NCI-H1436 treated with DMSO at 0.1 percent for 48 hours (cell line): ENCODE measurements around the gene RHOD.

Source experiments
- DNase-seq: peaks from one replicate; lab custom pipeline; 2025; lab: John Stamatoyannopoulos, UW

The RHOD gene, protein sequence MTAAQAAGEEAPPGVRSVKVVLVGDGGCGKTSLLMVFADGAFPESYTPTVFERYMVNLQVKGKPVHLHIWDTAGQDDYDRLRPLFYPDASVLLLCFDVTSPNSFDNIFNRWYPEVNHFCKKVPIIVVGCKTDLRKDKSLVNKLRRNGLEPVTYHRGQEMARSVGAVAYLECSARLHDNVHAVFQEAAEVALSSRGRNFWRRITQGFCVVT

DNA sequence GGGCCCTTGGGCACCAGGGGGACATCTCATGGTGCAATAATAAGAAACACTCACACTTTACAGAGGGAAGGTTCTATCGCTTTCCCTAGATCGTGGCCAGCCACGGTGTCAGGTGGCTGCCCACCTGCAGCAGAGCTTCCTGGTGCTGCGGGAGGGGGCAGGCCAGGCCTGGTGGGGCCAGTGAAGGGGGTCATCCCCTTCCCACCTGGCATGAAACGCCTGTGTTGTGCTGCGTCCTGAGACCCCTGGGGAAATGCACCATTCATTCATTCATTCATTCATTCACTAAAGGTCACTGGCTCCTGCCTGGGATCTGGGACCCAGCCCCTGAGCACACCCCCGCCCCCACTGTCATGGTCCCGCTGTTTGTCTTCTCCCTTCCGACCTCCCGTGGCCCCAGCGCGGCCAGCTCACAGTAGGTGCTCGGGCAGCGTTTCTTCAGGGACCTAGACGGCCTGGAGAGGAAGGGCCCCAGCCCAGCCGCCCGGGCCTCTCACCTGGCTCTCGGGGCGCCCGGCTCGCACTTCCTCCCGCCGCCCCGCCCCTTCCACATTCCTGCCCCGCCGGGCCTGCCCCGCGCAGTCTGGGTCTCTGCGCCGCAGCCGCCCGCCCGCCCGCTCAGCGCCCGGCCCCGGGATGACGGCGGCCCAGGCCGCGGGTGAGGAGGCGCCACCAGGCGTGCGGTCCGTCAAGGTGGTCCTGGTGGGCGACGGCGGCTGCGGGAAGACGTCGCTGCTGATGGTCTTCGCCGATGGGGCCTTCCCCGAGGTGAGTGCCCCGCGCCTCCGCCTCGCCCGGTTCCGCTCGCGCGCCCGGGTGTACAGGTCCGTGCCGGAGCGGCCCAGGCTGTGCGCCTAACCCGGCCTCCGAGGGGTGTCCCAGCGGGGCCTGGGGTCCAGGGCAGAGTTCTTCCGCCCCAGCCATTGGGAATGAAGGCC, at the start of gene RHOD:
Gene RHOD, plus strand, starts transcription at position 581 of the 938 bp plus-strand sequence. Its CDS starts 56 bp downstream, at position 637.
- DNase-seq: no peak

GRCh38 chr11:67007126-67007525, 49.5 kb upstream of the RHOD start:
- no peak for DNase-seq

GRCh38 chr11:67010296-67010905, 46.2 kb upstream of the RHOD start:
- no peak for DNase-seq

- DNase-seq: no peak
Observed at GRCh38 chr11:67013511-67014045, 43.1 kb upstream of the RHOD start.

- DNase-seq: no peak
Observed at GRCh38 chr11:67014343-67014742, 42.3 kb upstream of the RHOD start.

GRCh38 chr11:67015048-67015447, 41.6 kb upstream of the RHOD start:
- DNase-seq: no peak

GRCh38 chr11:67016550-67016949, 40.1 kb upstream of the RHOD start:
- no peak for DNase-seq

DNA sequence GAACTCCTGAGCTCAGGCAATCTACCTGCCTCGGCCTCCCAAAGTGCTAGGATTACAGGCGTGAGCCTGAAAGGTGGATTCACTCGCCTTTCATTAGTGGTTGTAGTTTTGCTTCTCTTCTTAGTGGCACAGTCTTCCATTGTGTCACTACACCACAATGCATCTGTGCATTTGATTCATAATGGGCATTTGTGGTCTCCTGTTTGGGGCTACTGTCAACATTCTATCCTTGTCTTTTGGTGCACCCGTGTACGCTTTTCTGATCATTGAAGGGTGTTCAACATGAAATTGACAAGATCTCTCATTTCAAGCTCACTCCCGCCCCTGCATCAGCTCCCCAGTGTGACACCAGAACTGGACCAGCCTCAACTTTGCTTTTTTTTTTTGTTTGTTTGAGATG, 35.7 kb upstream of the RHOD start:
- no peak for DNase-seq

DNA sequence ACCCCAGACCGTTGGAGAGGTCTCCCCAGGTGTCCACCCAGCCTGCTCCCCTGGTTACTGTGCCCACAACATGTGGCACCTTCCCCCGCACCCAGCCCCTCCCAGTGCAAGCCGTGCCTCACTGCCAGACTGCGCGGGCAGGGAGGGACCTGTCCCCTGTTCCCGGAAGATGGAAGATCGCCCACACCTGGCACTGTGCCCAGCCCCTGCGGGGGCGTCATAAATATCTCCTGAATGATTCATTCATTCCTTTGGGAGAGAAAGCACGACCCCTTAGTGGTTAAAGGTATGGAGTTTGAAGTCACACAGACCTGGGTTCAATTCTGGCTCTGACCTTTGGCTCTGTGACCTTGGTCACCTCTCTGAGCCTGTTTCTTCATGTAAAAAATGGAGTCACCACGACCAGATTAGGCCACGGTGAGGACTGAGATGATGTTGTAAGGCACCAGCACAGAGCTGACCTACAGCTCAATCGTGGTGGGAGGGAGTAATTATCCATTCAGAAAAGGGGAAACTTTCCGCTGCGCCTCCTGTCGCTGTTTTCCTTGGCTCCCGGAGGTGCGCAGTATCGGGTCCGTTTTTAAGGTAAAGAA, 34.2 kb upstream of the RHOD start:
- DNase-seq: no peak

DNA sequence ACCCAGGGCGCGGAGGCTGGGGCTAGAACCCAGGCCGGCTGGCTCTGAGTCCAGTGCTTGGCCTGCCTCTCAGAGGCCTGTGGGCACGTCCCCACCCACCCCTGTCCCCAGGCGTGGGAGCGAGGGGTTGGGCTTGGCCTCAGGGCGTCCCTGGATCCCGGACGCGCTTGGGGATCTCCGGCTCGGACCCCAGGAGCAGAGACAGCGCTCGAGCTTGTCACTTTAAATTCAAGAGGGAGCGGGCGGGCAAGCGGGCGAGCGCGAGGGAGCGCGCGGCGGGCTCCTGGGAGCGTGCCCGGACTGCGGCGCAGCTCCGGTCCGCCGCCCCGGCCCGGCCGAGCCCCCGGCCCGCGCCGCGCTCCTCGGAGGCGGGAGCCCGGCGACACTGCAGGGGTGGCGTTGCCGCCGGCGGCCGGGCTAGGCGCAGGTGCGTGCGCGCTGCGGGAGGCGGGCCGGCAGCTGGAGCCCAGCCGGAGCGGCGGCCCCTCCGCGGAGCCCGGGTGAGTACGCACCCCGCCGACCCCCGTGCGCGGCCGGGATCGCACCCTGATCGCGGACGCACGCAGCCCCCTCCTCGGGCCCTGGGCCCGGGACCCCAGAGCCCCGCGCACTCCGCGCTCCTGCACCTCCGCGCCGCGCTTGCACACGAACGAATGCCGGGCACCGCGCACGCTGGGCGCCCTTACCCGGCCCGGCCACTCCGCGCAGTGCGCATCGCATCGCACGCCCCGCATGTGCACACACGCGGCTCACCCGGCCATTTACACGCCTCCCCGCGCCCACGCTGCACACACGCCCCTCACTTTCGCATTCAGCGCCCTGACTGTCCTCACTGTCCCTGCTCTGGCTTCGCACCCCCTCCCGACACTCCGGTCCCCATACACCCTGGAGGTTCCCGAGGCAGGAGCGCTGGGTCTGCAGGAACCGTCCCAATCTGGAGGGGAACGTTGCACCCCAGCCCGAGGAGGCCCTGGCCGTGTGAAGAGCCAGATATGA, 33.4 kb upstream of the RHOD start, which contains the start of gene SYT12:
Gene SYT12, plus strand, starts transcription at position 174 of the 996 bp plus-strand sequence. CDS start 7,011 bp downstream, outside the sequence.
- DNase-seq: no peak

DNA sequence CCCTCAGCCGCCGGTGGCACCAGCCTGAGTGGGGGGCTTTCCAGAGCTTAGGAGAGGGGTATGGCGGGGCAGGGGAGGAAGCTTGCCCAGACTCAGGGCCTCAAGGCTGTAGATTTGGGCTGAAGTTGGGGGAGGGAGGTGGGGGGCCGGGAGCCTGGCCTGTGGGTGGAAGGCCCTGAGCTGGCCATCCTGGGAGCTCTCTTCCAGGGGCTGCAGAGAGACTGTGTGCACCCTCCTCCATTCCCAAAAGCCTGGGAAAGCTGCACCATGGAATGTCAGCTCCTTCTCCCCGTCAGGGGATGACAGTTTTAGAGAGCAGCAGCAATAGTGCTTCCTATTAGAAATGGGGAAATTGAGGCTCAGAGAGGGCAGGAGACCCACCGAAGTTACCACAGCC, 32.7 kb upstream of the RHOD start:
- no peak for DNase-seq

- DNase-seq: no peak
Observed at GRCh38 chr11:67024410-67024809, 32.2 kb upstream of the RHOD start.

DNA sequence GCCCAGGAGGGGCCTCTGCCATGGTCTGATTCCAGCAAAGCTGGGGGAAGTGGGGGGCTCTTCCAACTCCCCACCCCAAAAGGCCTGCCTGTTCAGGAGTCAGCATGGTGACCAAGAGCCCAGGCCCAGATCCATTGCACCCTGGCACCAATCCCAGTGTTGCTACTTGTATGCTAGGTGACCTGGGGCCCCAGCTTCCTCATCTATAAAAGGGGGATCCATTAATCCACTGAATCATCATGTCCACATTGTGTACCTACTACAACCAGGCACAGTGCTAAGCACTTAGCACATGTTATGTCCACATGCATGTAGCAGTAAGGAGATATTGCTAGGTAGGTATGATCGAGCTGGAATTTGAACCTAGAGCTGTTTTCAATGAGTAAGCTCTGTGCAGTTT, 31.7 kb upstream of the RHOD start:
- DNase-seq: no peak

- no peak for DNase-seq
Observed at GRCh38 chr11:67025750-67026149, 30.9 kb upstream of the RHOD start.

GRCh38 chr11:67026941-67027340, 29.7 kb upstream of the RHOD start:
- DNase-seq: no peak

GRCh38 chr11:67027483-67027930, 29.1 kb upstream of the RHOD start:
- no peak for DNase-seq

DNA sequence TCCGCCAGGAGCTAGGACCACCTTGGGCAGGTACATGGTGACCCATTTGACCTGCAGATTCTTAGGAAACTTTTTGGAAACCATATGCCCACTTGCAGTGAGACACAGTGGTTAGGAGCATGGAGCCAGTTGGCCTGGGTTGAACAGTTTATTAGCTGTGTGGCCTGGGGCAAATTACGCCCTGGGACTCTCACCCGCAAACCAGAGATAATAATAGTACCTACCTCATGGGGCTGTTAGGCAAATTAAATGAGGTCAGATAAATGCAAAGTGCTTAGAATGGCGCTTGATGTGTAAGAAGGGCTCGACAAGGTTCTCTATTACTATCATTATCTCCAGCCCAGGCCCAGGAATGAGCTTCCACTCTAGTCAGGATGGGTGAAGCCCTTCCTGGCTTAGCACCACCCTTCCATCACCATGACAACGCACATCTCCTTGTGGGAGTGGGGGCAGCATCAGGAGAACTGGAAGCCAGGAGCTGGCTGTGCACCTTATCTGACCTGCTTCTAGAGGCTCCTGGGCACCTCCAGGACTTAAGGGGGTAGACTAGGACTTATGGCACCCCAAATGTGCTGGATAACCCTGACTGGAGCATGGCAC, 28.6 kb upstream of the RHOD start:
- no peak for DNase-seq

- DNase-seq: no peak
Observed at GRCh38 chr11:67029146-67029545, 27.5 kb upstream of the RHOD start.

DNA sequence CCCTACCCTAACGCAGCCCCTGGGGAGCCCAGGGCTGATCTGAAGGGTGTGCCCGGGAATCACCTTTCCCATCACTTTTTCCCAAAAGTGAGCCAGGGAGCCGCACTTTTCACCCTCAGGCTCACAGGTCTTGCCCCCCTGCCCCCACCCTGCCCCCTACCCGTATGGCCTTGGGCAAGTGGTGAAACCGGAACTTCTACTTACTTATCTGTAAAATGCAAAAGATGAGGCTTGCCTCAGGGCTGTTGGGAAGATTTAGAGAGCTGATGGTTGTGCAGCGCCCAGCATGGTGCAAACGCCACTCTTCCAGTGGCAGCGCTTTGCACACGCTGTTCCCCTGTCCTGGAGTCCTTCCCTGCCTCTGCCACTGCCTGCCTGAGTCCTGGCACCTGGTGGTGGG, 25.7 kb upstream of the RHOD start:
- no peak for DNase-seq

DNA sequence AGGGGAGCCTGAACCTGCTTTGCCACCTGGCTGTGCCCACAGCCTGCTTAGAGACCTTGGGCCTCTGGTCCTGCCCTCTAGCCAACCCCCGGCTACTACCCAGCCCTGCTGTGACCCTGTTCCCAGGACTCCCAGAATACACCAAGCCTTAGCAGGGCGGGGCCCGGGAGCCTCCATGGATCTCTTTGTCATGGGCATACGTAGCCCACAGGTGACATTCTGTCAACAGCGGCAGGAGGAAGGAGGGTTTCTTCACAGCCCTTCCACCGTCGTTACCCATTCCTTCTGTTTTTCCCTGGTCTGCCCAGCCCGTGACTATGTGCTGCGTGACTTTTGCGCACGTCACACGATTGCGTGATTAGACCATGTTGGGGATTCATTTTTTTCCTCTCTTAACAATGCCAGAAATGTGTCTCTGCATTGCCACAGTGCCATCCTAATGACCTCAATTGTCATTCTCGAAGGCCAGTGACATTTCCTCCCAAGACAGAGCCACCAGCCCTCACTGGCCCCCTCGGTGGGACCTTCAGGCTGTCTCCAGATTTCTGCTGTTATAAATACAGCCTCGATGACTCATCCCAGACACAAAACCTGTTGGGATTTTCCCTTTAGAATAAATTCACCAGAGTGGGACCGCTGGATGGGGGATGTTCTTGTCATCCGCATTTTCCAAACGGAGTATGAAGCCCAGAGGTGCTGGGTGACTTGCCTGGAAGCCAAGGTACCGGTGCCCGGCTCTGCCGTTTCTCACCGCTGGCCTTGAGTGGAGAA, 24.7 kb upstream of the RHOD start:
- DNase-seq: no peak
